Breast epithelium (tissue), 3 donors: Measurements from ENCODE around the gene TMEM229B.

Source experiments
- POLR2A ChIP-seq: fragments of 450-650 bp; IDR thresholded peaks from one replicate; pipeline ENCODE4 v1.6.1; 2016; ENCODE audit warnings: antibody characterized with exemption, mild to moderate bottlenecking, moderate library complexity
- POLR2AphosphoS5 ChIP-seq, 3 donors: sonication (generic); formaldehyde crosslinking; IDR thresholded peaks; one replicate each; pipeline ENCODE4 v1.6.1; 2017; ENCODE audit warnings: antibody characterized with exemption in 3 of 3
- TF ChIP-seq, protein P1 (sequence below), 3 donors: fragments of 450-650 bp; IDR thresholded peaks; one replicate each; pipeline ENCODE4 v1.5.1; 2016 to 2017; ENCODE audit warnings: antibody characterized with exemption in 3 of 3, mild to moderate bottlenecking in 3 of 3, moderate library complexity in 3 of 3

GRCh38 chr14:67424539-67424938 lies 64.0 kb downstream of the TMEM229B start:
- TF ChIP-seq, protein P1, sequence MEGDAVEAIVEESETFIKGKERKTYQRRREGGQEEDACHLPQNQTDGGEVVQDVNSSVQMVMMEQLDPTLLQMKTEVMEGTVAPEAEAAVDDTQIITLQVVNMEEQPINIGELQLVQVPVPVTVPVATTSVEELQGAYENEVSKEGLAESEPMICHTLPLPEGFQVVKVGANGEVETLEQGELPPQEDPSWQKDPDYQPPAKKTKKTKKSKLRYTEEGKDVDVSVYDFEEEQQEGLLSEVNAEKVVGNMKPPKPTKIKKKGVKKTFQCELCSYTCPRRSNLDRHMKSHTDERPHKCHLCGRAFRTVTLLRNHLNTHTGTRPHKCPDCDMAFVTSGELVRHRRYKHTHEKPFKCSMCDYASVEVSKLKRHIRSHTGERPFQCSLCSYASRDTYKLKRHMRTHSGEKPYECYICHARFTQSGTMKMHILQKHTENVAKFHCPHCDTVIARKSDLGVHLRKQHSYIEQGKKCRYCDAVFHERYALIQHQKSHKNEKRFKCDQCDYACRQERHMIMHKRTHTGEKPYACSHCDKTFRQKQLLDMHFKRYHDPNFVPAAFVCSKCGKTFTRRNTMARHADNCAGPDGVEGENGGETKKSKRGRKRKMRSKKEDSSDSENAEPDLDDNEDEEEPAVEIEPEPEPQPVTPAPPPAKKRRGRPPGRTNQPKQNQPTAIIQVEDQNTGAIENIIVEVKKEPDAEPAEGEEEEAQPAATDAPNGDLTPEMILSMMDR (IDR thresholded peaks at IDR 0.05) = no peak
- no peak for TF ChIP-seq POLR2A
- TF ChIP-seq POLR2AphosphoS5 (IDR thresholded peaks at IDR 0.05) = no peak
